ENCODE results near the gene FGF21.

The FGF21 gene

GRCh38 chr19:48794291-48794690, 39.0 kb downstream of the FGF21 start:
- no peak for DNase-seq

- DNase-seq, result peak; percentile 90
These were observed 39.8 kb downstream of the FGF21 start for GRCh38 chr19:48795055-48795684.

- DNase-seq, result no peak
These were observed 40.4 kb downstream of the FGF21 start for GRCh38 chr19:48795685-48796070.

- DNase-seq, result no peak
These were observed 41.2 kb downstream of the FGF21 start for GRCh38 chr19:48796298-48797083.

- no peak for DNase-seq
These were observed 41.8 kb downstream of the FGF21 start for GRCh38 chr19:48797103-48797502.

GRCh38 chr19:48798937-48799336, 43.6 kb downstream of the FGF21 start:
- DNase-seq, result no peak

GRCh38 chr19:48799358-48800300, 44.3 kb downstream of the FGF21 start:
- DNase-seq, result no peak

- no peak for DNase-seq
These were observed 47.3 kb downstream of the FGF21 start for GRCh38 chr19:48802623-48803022.

GRCh38 chr19:48804496-48804895, 49.2 kb downstream of the FGF21 start:
- no peak for DNase-seq

GRCh38 chr19:48805452-48805851, 50.1 kb downstream of the FGF21 start:
- DNase-seq, result no peak

- DNase-seq, result no peak
These were observed 51.1 kb downstream of the FGF21 start for GRCh38 chr19:48806518-48806817.

GRCh38 chr19:48806818-48807589, 51.7 kb downstream of the FGF21 start:
- DNase-seq, result peak; percentile 70

GRCh38 chr19:48807590-48808308, 52.4 kb downstream of the FGF21 start:
- no peak for DNase-seq
